H1 (cell line): Measurements from ENCODE around the gene C2orf78. TPM values are rescaled to one million over a fixed set of nuclear protein-coding genes. Genes with fewer than 3 reads are reported as not detected.

Experiments
- CTCF ChIA-PET: fragments of 300-600 bp; sonication (Branson Sonifier 250); formaldehyde crosslinking; loops from one replicate; lab custom pipeline; 2021; ENCODE audit not compliant: partially characterized antibody; lab: Charles Lee
- POLR2A ChIA-PET: fragments of 300-600 bp; sonication (Branson Sonifier 250); formaldehyde crosslinking; loops from one replicate; lab custom pipeline; 2021; ENCODE audit warnings: inconsistent platforms; ENCODE audit not compliant: partially characterized antibody; lab: Charles Lee
- DNase-seq, 2 experiments: peaks; one replicate each; pipeline versions ENCODE4 v3.0.0 to v3.0.0-alpha.2; 2010 to 2022; ENCODE audit warnings: low spot score in 2 of 2, low read depth in 1 of 2, mixed read lengths in 1 of 2
- FAIRE-seq: peaks from 2 replicates; lab custom pipeline; 2011; peaks lifted over from hg19 to GRCh38; lab: Jason Lieb, UNC
- H2AFZ ChIP-seq: 2 replicates; pipeline ENCODE4 v1.8.1; 2012; ENCODE audit warnings: low read length, inconsistent platforms
- H2AK5ac ChIP-seq: 2 replicates; pipeline ENCODE4 v1.6.1; 2013; ENCODE audit warnings: low read depth, low read length
- H2BK120ac ChIP-seq: replicated peaks from 2 replicates; pipeline ENCODE3; 2013; ENCODE audit warnings: low read depth, low read length, inconsistent platforms
- H2BK12ac ChIP-seq: 2 replicates; pipeline ENCODE4 v1.6.1; 2013; ENCODE audit warnings: low read depth, low read length
- H2BK15ac ChIP-seq: 2 replicates; pipeline ENCODE4 v1.6.1; 2013; ENCODE audit warnings: low read length
- H2BK20ac ChIP-seq: 2 replicates; pipeline ENCODE4 v1.6.1; 2013; ENCODE audit warnings: low read length
- H2BK5ac ChIP-seq: 2 replicates; pipeline ENCODE4 v1.6.1; 2013; ENCODE audit warnings: low read depth, low read length
- H3K14ac ChIP-seq: 2 replicates; pipeline ENCODE4 v1.6.1; 2013; ENCODE audit warnings: inconsistent platforms; ENCODE audit not compliant: insufficient read length
- H3K18ac ChIP-seq: 2 replicates; pipeline ENCODE4 v1.6.1; 2013; ENCODE audit warnings: low read length; ENCODE audit errors: extremely low read depth
- H3K23ac ChIP-seq: 2 replicates; pipeline ENCODE4 v1.6.1; 2013; ENCODE audit warnings: inconsistent platforms; ENCODE audit not compliant: insufficient read length
- H3K23me2 ChIP-seq: 2 replicates; pipeline ENCODE4 v1.6.1; 2013; ENCODE audit warnings: low read depth, low read length
- H3K27ac ChIP-seq: 2 replicates; pipeline ENCODE4 v1.6.1; 2011; ENCODE audit warnings: low read depth, low read length, inconsistent platforms
- H3K27me3 ChIP-seq, 4 experiments: replicated peaks in 1 of 4; 1 replicate in 1 of 4; 2 replicates in 3 of 4; pipeline versions ENCODE4 v1.6.1 to v1.8.1; 2011 to 2013; ENCODE audit warnings: low read length in 3 of 4, mild to moderate bottlenecking in 3 of 4, inconsistent platforms in 2 of 4, mixed read lengths in 2 of 4, moderate library complexity in 1 of 4; ENCODE audit not compliant: control insufficient read depth in 3 of 4, insufficient read depth in 3 of 4; ENCODE audit errors: extremely low read depth in 1 of 4
- H3K36me3 ChIP-seq, 4 experiments: 2 replicates each; pipeline versions ENCODE4 v1.6.1 to v1.8.1; 2011 to 2013; ENCODE audit warnings: mild to moderate bottlenecking in 4 of 4, low read length in 3 of 4, moderate library complexity in 2 of 4, control low read depth in 1 of 4, inconsistent platforms in 1 of 4; ENCODE audit not compliant: insufficient read depth in 4 of 4, control insufficient read depth in 2 of 4
- H3K4ac ChIP-seq: replicated peaks from 2 replicates; pipeline ENCODE3; 2013; ENCODE audit warnings: low read length, low read depth, mixed read lengths, inconsistent platforms; ENCODE audit not compliant: insufficient read length
- H3K4me1 ChIP-seq, 4 experiments: replicated peaks in 1 of 4; 1 replicate in 1 of 4; 2 replicates in 3 of 4; pipeline versions ENCODE4 v1.6.1 to v1.8.1; 2011 to 2013; ENCODE audit warnings: low read length in 3 of 4, inconsistent platforms in 2 of 4, mixed read lengths in 1 of 4; ENCODE audit not compliant: insufficient read depth in 4 of 4, control insufficient read depth in 3 of 4
- H3K4me2 ChIP-seq, 2 experiments: 2 replicates each; pipeline versions ENCODE4 v1.6.1 to v1.8.1; 2011 to 2013; ENCODE audit warnings: low read depth in 2 of 2, low read length in 2 of 2, control low read depth in 1 of 2, inconsistent platforms in 1 of 2, mild to moderate bottlenecking in 1 of 2; ENCODE audit not compliant: insufficient read depth in 1 of 2
- H3K4me3 ChIP-seq, 4 experiments: fragments of 200-600, 300-600 bp in 1 of 4; sonication (generic), shearing (Covaris generic), sonication (Bioruptor Twin) in 1 of 4; 2 replicates each; pipeline versions ENCODE4 v1.5.1 to v1.8.1; 2011 to 2016; ENCODE audit warnings: low read length in 4 of 4, low read depth in 3 of 4, control low read depth in 2 of 4, inconsistent platforms in 2 of 4, mild to moderate bottlenecking in 2 of 4, mixed read lengths in 1 of 4, moderate library complexity in 1 of 4; ENCODE audit not compliant: insufficient read depth in 2 of 4; ENCODE audit errors: extremely low read depth in 1 of 4
- H3K56ac ChIP-seq: replicated peaks from 2 replicates; pipeline ENCODE3; 2013; ENCODE audit warnings: low read depth, mild to moderate bottlenecking, mixed read lengths, low read length, inconsistent platforms; ENCODE audit not compliant: insufficient read length
- H3K79me1 ChIP-seq: 2 replicates; pipeline ENCODE4 v1.6.1; 2013; ENCODE audit warnings: low read depth, low read length, control low read depth
- H3K79me2 ChIP-seq, 2 experiments: 2 replicates each; pipeline versions ENCODE4 v1.6.1 to v1.8.1; 2012 to 2013; ENCODE audit warnings: low read length in 2 of 2, mild to moderate bottlenecking in 2 of 2, inconsistent platforms in 1 of 2; ENCODE audit not compliant: insufficient read depth in 2 of 2, control insufficient read depth in 1 of 2
- H3K9ac ChIP-seq, 4 experiments: replicated peaks in 1 of 4; 1 replicate in 1 of 4; 2 replicates in 3 of 4; pipeline versions ENCODE4 v1.6.1 to v1.8.1; 2011 to 2013; ENCODE audit warnings: low read depth in 3 of 4, low read length in 3 of 4, control low read depth in 2 of 4, mild to moderate bottlenecking in 2 of 4, moderate library complexity in 2 of 4, inconsistent platforms in 1 of 4; ENCODE audit errors: extremely low read depth in 1 of 4
- H3K9me3 ChIP-seq, 2 experiments: 2 replicates each; pipeline versions ENCODE4 v1.6.1 to v1.8.1; 2012 to 2013; ENCODE audit warnings: mild to moderate bottlenecking in 2 of 2, moderate library complexity in 2 of 2, control low read depth in 1 of 2, inconsistent platforms in 1 of 2, low read depth in 1 of 2, low read length in 1 of 2, mixed read lengths in 1 of 2; ENCODE audit not compliant: insufficient read depth in 2 of 2
- H4K20me1 ChIP-seq, 2 experiments: replicated peaks in 1 of 2; 2 replicates each; pipeline versions ENCODE3 to v1.8.1; 2011 to 2013; ENCODE audit warnings: inconsistent platforms in 2 of 2, low read length in 2 of 2, mild to moderate bottlenecking in 1 of 2; ENCODE audit not compliant: insufficient read depth in 2 of 2, control insufficient read depth in 1 of 2
- H4K5ac ChIP-seq: 2 replicates; pipeline ENCODE4 v1.6.1; 2013; ENCODE audit warnings: low read length, low read depth, mixed read lengths, inconsistent platforms; ENCODE audit not compliant: insufficient read length
- H4K8ac ChIP-seq: 2 replicates; pipeline ENCODE4 v1.8.0; 2013; ENCODE audit warnings: mild to moderate bottlenecking, moderate library complexity, low read length, inconsistent platforms; ENCODE audit not compliant: insufficient read depth; ENCODE audit errors: extremely low read depth
- H4K91ac ChIP-seq: replicated peaks from 2 replicates; pipeline ENCODE3; 2013; ENCODE audit warnings: low read length, mixed read lengths, inconsistent platforms; ENCODE audit not compliant: insufficient read length
- CTCF ChIP-seq, 3 experiments: IDR thresholded peaks; 1 replicate in 2 of 3; 2 replicates in 1 of 3; pipeline versions ENCODE4 v1.5.1 to v1.6.1; 2011; ENCODE audit warnings: low read length in 3 of 3, mild to moderate bottlenecking in 3 of 3, inconsistent platforms in 2 of 3, low read depth in 1 of 3, moderate library complexity in 1 of 3; ENCODE audit not compliant: insufficient read depth in 1 of 3; ENCODE audit errors: control extremely low read depth in 1 of 3
- E2F6 ChIP-seq: IDR thresholded peaks from 2 replicates; pipeline ENCODE4 v1.6.1; 2012; ENCODE audit warnings: inconsistent platforms
- HDAC2 ChIP-seq, 2 experiments: fragments of 300-600 bp in 1 of 2; sonication (generic) in 1 of 2; IDR thresholded peaks; 2 replicates each; pipeline ENCODE4 v1.6.1; 2011 to 2012; ENCODE audit warnings: low read depth in 2 of 2, low read length in 2 of 2, mild to moderate bottlenecking in 2 of 2, moderate library complexity in 2 of 2, borderline replicate concordance in 1 of 2, inconsistent platforms in 1 of 2
- KDM1A ChIP-seq: fragments of 200-600, 300-600 bp; sonication (generic); IDR thresholded peaks from 2 replicates; pipeline ENCODE4 v1.7.1; 2016; ENCODE audit warnings: mild to moderate bottlenecking, low read length, borderline replicate concordance
- KDM4A ChIP-seq: IDR thresholded peaks from one replicate; pipeline ENCODE4 v1.7.1; 2012; ENCODE audit warnings: low read depth, mild to moderate bottlenecking, moderate library complexity, low read length, inconsistent platforms; ENCODE audit not compliant: severe bottlenecking
- KDM5A ChIP-seq: fragments of 200-600 bp; IDR thresholded peaks from 2 replicates; pipeline ENCODE4 v1.7.1; 2012; ENCODE audit warnings: mild to moderate bottlenecking, low read length, inconsistent platforms, mixed read lengths
- MAFK ChIP-seq: IDR thresholded peaks from 2 replicates; pipeline ENCODE4 v1.6.1; 2012; ENCODE audit warnings: low read depth, mild to moderate bottlenecking, improper control_type of control experiment, low read length
- RBBP5 ChIP-seq: IDR thresholded peaks from 2 replicates; pipeline ENCODE4 v1.7.1; 2012; ENCODE audit warnings: low read depth, mild to moderate bottlenecking, inconsistent platforms, low read length, moderate library complexity, borderline replicate concordance
- RFX5 ChIP-seq: IDR thresholded peaks from 2 replicates; pipeline ENCODE4 v1.6.1; 2011; ENCODE audit warnings: low read depth, low read length, improper control_type of control experiment, borderline replicate concordance
- SIX5 ChIP-seq: IDR thresholded peaks from 2 replicates; pipeline ENCODE4 v1.6.1; 2011; ENCODE audit warnings: mild to moderate bottlenecking, low read depth, low read length
- TBP ChIP-seq: IDR thresholded peaks from 2 replicates; pipeline ENCODE4 v1.6.1; 2011; ENCODE audit warnings: low read depth, low read length, improper control_type of control experiment
- YY1 ChIP-seq: IDR thresholded peaks from 2 replicates; pipeline ENCODE4 v1.6.1; 2011; ENCODE audit warnings: low read depth, mild to moderate bottlenecking, low read length
- polyA plus RNA-seq, 7 experiments: library from polyadenylated mRNA; depleted of rRNA in 3 of 7; stranded (reverse) in 5 of 7; unstranded in 2 of 7; fragments of >200 nt in 5 of 7; fragments of 200-250 nt in 2 of 7; gene quantifications; 1 replicate in 5 of 7; 2 replicates in 1 of 7; 4 replicates in 1 of 7; pipeline versions ENCODE4 v1.2.1 to v1.2.3, GENCODE V29; 2011 to 2013; ENCODE audit warnings: missing spikeins in 2 of 7, mixed read lengths in 2 of 7
- total RNA-seq: library from RNA; stranded (reverse); fragmentation: NEBNext Ultra II Directional; extraction: Animal tissue kit (Norgen Biotek cat#: 25700); gene quantifications from 2 replicates; pipeline ENCODE4 v1.2.1, GENCODE V29; 2021

The C2orf78 gene
- total and polyA plus RNA-seq, 2 of the 8 experiments (the other 6 are each of a cell fraction or from before 2014, with no cell fraction given) = 0.39 to 0.89 TPM

- Histone ChIP-seq H4K8ac (no peak overlapping the region), H3K9me3 (no peaks in the 10 kb centered on the region), H4K91ac (no peak overlapping the region), H3K4me2 (no peak overlapping the region), H3K23ac (no peak overlapping the region), H2BK5ac (no peak overlapping the region), H3K18ac (no peak overlapping the region), H2BK12ac (no peak overlapping the region), H3K27ac (no peak overlapping the region), H3K79me1 (no peaks in the 10 kb centered on the region), H3K36me3 (no peaks in the 10 kb centered on the region), H2BK120ac (no peak overlapping the region), H2BK15ac (no peak overlapping the region), H3K4ac (no peak overlapping the region), H2BK20ac (no peak overlapping the region), H4K5ac (no peak overlapping the region), H3K27me3 (peaks cover 0 to 16% (median 3%) of the 10 kb centered on the region in 4 experiments; a peak in 6 of 7 replicates), H3K14ac (no peak overlapping the region), H3K23me2 (no peaks in the 10 kb centered on the region), H3K79me2 (no peaks in the 10 kb centered on the region), H2AK5ac (no peak overlapping the region), H4K20me1 (no peaks in the 10 kb centered on the region), H3K56ac (no peak overlapping the region), H3K9ac (no peak overlapping the region), H3K4me1 (no peaks in the 10 kb centered on the region), H3K4me3 (no peak overlapping the region), H2AFZ (no peak overlapping the region)
- ChIA-PET CTCF (interaction anchor here (1.0 to 2.0 kb wide), 3 partner anchors 13 to 66 kb away, joined by 3 to 9 read pairs (median 8); partner anchors contain the start of gene STAMBP), POLR2A (no interaction called here)
- FAIRE-seq (no peak), DNase-seq (no peak)
- TF ChIP-seq KDM1A = no peak
- no peak for TF ChIP-seq CTCF (IDR thresholded peaks at IDR 0.05; ENCODE audit: control extremely low read depth in 1 of 3, insufficient read depth in 1 of 3, low read depth in 1 of 3, low read length in 3 of 3)
- TF ChIP-seq KDM4A = no peak
- TF ChIP-seq RBBP5 = no peak
- no peak for TF ChIP-seq SIX5
- TF ChIP-seq KDM5A = no peak
- TF ChIP-seq HDAC2 (IDR thresholded peaks at IDR 0.05; ENCODE audit: borderline replicate concordance in 1 of 2, low read depth in 2 of 2, low read length in 2 of 2) = no peak
- TF ChIP-seq RFX5 = no peak
- TF ChIP-seq E2F6 = no peak
- TF ChIP-seq YY1 = no peak
- no peak for TF ChIP-seq MAFK
- no peak for TF ChIP-seq TBP
Observed at GRCh38 chr2:73811878-73812277, 27.9 kb downstream of the C2orf78 start.
